Stimulated activated CD4-positive, alpha-beta T cell treated with anti-CD3 and anti-CD28 coated beads, TNF-alpha, amount 100 ng/mL, for 4 hours (primary cell): ENCODE data around the gene STXBP5.

ENCODE experiments used
- DNase-seq, 3 experiments: peaks; one replicate each; pipeline ENCODE4 v3.0.0-alpha.2; 2020; ENCODE audit warnings: low read depth in 3 of 3

The STXBP5 gene

DNA sequence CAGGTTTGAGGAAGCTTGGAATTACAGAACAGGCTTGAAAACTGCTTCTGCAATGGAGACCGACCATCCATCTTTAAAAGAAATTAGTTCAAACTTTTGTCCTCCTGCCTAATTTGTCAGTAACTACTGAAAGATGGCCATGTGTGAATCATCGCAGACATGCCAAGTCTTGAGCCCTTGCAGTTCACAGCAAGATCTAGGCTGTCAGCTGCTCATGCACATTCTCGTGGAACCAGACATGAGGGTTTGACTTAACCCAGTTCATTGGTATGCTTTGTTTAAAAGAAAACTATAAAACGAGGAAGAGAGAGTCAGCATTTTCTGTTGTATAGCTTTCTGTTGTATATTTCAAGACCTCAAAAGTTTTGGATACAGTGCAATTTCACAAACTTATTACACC, 230.3 kb downstream of the STXBP5 start:
- DNase-seq = no peak

DNA sequence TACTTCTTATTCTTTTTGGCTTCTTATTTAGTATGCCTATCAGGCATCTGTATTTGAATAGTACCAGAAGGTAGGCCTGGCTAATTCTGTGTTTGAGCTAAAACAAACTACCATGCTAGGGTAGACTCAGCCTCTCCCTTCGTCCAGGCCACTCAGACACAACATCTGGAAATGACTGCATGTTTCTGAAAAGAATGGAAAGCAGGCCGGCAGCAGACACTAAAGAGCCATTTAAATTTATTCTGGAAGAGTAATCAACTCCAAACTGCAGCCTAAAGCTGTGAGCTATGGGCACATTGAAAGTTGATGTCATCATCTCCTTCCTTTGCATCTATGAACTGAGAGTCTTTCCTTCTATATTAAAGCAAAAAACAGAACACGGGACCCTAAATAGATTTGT, 233.4 kb downstream of the STXBP5 start:
- no peak for DNase-seq

DNA sequence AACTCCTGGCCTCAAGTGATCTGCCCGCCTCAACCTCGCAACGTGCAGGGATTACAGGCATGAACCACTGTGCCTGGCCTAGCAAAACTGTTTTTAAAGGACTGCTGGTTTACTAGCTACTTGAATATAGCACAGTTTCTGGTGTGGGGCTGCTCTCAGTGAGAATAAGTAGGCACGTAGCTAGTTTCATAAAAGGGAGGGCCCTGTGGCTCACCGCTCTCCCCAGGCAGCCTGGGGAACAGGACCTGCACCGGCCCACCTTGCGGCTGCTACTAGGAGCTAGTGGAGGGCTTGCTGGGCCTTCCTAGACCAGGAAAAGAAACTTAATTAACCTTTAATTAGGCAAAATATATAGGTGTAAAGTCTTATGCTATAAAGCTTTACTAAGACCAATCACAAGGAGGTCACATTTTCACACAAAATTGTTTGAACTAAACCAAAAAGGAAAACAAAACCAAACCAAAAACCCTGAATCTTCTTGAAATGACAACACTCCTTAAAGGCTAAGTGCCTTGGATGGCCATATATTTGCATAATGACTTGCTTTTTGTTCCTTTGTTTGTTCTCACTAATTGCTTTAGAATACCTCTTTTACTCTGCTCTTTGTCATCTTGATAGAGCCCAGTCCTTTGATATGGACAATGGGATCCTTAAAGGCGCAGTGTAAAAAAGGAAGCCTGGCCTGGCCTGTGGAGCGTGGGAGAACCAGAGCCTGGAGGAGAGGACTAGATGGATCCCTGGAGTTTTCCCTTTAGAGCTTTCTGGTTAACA, 234.7 kb downstream of the STXBP5 start:
- no peak for DNase-seq
